Astrocyte of the hippocampus (primary cell): Measurements from ENCODE around the gene SCOC.

Source experiments
- DNase-seq: peaks from one replicate; pipeline ENCODE4 v3.0.0; 2011; ENCODE audit warnings: low read depth, low spot score

SCOC gene

DNA sequence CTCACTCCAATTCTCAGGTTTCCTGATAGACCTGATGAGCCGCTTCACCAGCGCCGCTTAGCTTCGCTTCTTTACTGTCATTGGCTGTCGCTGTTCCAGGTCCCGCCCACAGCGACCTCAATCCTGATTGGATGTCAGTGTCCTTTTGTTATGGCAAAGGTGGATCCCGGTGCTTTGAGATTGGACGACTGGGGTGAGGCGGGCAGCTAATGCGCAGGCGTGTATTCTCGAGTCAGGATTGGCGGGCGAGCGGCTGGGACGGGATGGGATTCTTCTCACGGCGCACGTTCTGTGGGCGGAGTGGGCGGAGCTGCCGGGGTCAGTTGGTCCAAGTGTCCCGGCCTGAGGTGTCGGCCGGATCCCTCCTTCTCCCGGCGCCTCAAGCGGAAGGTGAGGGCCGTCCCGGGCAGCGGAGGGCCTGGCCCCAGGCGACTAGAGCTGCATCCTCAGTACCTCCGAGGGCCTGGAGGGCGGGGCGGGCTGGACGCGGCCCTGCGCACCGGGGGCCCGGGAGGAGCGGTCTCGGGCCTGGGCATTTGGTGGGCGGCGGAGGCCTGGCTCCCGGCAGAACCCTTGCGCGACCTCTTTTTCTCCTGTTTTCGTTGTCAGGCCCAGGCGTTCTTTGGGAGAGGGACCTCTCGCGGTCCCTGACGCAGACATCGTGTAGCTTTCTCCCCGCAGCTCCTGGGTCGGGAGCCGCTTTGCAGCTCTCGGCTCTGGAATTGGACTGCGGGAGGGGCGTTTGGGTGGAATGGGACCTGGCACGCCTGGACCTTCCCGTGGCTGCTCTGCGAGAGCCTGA is at the start of gene SCOC:
Gene SCOC (plus strand): TSS at position 319 of the 802 bp plus-strand sequence. CDS start 5,525 bp downstream, outside the sequence.
- peak; percentile 100 for DNase-seq

DNA sequence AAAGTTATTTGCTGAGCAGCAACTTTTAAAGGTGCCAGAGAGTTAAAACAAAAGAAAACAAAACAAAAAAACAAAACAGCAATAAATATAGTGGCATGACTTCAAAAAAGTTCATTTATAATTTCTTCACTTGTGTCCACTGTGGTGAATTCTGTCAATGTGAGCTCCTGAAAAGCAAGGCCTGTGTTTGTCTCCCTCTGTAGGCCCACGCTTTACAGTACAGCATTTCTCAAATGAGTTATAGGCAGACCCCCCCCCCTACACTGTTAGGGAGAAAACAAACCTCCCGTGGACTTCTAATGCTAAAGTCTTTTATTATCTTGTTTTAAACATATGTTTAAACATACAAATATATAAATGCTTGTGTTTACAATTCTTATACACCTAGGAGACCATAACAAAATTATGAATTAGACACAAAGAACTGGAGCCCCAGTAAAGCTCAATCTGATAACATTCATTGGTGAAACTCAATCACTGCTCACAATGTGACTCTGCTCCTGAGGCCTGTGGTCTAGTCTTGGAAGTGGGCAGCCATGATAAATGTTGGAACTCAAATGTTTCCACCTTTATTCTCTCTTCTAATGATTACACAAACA is 47.0 kb upstream of the SCOC start:
- peak; percentile 66 for DNase-seq

DNA sequence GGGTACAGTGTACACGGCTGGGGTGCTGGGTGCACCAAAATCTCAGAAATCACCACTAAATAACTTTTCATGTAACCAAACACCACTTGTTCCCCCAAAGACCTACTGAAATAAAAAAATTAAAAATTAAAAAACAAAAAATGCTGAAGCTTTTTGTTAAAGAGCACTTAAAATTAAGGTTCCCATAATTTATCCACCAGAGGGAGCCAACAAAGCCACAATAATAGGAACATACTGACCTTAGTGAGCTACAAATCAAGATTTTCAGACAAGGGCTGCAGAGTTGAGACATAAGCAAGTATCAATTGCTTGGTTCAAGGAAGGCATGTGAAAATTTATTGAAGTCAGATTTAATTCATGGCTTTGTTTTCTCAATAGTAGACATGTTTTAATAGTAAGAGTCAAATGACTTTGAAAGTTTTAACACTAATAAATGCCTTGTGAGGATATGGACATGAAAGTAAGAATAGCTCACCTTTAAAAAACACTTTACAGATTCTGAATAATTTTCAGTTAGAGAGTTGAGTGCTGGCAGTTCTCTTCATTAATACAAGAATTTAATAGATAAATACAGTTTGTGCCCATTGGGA is 43.0 kb upstream of the SCOC start:
- peak; percentile 53 for DNase-seq

DNA sequence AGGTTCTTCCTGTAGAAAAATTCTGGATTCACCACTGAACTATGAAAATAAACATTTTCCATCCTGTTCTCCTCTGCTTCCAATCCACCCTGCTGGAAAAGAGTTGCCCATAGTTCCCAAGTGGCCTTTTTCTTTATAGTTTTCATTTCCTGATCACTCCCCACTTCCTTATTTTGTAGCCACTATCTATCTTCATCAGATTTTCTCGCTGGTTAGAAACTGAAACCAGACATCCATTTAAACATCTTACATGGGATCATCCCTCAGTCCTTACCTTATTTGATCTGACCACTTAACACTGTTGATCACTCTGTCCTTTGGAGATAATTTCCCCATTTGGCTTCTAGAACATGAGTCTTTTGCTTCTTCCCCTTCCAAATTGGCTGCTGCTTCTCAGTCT is 42.2 kb upstream of the SCOC start:
- DNase-seq: no peak

DNA sequence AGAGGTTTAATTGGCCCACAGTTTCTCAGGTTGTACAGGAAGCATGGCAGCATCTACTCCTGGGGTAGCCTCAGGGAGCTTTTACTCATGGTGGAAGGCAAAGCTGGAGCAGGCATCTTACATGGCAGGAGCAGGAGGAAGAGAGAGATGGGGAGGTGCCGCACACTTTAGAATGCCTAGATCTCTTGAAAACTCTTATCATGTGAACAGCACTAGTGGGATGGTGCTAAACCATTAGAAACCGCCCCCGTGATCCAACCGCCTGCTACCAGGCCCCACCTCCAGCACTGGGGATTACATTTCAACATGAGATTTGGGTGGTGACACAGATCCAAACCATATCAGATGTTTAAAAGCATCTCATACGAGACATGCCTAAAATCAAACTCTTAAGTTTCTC is 41.6 kb upstream of the SCOC start:
- no peak for DNase-seq

DNA sequence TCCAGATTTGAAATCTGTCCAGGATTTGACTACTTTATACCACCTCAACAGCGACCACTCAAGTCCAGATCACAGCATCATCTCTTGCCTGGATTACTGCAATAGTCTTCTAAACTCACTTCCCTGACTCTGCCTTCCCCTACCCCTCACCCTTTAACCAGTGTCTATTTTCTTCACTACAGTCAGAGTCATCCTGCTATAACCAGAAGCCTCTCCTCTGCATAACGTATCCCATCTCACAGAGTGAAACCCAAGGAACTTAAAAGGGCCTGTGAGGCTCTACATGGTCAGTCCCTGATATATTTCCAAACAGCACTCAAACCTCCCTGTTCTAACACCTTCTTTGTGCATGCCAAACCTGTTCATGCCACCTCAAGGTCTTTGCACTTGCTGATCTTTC is 40.7 kb upstream of the SCOC start:
- no peak for DNase-seq

DNA sequence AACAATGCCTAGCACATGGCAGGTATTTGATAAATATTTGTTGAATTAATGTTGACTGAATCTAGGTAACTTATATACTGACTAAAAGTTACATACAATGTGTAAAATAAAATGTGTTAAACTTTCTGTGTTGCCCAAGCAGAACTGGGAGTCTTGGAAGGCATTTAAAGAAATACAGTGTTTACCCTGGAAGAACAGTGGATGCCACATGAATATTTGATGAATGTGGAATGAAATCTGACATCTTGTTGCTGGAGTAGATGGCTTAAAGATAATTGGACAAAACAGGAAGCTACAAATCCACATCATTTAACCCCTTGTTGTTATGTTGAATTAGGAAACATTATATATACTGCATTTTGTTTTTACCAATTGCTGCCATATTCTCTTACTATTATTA is 39.9 kb upstream of the SCOC start:
- DNase-seq: no peak

DNA sequence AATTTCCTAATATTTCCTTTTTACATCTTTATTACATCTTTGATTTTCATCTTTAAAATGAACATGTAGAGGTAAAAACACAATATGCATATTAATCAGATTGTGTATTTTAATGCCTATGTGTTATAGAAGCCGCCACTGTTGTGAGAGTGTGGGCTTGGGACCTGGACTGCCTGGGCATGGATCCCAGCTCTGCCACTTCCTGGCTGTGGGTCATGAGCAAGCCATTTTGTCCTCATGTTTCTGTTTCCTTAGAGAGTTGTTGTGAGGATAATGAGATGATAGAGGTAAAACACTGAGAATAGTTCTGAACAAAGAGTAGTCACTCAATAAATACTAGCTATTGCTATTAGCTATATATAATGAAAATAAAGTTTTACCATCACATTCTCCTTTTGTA is 38.4 kb upstream of the SCOC start:
- peak; percentile 63 for DNase-seq

DNA sequence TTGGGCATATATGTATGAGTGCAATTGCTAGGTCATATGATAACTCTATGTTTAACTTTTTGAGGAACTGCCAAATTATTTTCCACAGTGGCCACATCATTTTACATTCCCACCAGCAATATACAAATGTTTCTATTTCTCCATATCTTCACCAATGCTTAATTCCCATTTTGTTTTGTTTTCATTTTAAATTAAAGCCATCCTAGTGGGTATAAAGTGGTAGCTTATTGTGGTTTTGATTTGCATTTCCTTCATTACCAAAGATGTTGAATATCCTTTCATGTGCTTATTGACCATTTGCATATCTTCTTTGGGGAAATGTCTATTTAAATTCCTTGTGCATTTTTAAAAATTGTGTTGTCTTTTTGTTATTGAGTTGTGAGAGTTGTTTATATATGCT is 36.7 kb upstream of the SCOC start:
- no peak for DNase-seq

DNA sequence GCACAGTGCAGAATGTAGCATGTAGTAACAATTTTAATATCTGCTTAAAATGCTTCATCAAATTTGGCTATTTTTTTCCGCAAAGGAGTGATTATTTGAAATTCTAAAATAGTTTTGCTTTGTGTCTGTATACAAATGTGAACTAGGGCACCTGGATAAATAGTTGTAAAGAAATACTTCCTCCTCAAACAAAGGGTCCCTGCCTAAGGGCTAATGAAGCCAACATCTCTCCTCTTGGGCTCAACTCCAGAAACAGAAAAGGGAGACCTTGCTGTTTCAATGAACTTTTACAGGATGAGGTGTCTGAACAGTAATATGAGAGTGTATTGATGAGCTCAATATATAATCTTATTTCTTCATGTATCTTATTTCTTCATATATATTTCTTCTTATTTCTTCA is 30.8 kb upstream of the SCOC start:
- no peak for DNase-seq

DNA sequence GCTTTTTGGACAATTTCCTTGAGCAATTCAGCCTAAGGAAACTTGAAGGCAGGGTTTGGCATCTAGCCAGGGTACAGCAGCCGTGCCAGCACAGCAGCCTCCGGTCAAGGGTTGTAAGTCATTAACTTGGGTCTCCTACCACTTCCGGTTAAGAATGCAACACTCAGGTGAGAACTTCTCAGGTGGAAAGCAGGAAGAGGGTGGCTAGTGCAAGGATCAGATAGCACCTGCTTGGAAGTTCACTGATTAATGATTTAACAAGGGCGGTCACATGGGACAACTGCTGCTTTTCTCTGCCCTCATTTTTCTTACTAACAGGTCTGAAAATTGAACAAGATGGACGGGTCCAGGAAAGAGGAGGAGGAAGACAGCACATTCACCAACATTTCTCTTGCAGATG is 30.1 kb upstream of the SCOC start:
- peak; percentile 34 for DNase-seq

DNA sequence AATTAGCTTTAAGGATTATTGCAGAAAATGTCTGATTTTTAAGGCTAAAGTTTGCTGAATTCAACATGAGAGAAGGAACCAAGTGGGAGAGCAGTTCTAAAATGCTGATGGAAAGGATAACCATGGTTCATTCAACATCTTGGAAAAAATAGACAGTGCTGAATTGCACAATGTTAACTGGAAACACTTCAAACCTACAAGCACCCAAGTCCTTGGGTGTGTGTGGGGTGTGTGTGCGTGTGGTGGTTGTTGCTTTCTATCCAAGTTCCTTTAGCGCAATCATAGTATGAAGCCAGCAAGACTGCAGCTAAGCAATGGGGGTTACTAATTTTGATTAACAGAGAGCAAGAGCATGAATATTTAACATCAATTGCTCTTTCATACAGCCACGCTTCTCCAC is 29.3 kb upstream of the SCOC start:
- peak; percentile 13 for DNase-seq

DNA sequence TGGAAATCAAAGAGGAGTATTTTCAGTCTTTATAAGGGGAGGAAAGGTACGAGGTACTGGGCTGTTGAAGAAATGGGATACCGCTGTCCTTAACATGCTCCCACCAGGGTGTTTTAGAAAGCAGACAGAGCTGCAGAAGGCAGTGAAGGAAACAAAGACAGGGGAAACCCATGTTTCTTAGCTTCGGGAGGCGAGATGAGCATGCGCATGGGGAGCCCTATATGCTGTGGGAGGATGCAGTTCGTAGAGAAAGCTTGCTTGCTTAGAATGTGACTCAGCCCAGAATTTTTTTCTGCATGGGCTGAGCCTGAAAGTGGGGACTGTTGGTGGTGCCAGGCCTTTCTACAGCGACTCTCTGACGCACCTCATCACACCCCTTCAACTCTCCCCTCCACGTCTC is 28.8 kb upstream of the SCOC start:
- DNase-seq: peak; percentile 56

DNA sequence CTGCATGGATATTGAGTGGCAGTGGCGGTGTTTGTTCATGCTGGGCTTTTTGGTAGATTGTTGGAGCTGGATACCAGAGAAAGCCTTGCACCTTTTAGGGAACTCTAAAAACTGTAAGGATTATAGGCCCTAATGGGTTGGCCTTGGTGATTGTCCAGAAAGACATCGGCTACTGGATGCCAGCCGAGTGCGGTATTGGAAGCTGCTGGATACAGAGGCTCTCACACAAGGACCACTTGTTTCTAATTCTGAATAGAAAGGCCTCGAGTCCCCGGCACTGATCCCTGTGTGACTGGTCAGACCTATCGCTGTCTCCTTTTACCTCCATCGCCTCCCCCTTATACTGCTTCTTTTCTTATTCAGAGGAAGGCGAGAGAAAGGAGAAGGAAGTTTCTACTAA is 27.3 kb upstream of the SCOC start:
- no peak for DNase-seq

DNA sequence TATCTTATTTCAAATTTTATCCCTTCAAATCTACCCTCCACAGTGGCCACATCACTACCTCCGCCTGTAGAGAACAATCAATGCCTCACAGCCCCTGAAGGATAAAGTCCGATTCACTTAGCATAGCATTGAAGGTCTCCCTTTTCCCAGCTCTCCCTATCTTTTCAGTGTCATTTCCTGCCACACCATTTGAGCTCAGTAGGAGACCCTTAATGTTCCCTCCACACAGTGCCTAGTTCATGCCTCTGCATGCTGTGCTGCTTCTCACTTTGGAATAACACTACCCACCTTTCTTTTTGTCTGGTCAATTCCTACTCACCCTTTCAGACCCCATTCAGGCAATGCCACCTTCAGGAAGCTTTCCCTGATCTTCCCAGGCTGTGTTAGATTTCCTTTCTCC is 23.6 kb upstream of the SCOC start:
- DNase-seq: no peak

DNA sequence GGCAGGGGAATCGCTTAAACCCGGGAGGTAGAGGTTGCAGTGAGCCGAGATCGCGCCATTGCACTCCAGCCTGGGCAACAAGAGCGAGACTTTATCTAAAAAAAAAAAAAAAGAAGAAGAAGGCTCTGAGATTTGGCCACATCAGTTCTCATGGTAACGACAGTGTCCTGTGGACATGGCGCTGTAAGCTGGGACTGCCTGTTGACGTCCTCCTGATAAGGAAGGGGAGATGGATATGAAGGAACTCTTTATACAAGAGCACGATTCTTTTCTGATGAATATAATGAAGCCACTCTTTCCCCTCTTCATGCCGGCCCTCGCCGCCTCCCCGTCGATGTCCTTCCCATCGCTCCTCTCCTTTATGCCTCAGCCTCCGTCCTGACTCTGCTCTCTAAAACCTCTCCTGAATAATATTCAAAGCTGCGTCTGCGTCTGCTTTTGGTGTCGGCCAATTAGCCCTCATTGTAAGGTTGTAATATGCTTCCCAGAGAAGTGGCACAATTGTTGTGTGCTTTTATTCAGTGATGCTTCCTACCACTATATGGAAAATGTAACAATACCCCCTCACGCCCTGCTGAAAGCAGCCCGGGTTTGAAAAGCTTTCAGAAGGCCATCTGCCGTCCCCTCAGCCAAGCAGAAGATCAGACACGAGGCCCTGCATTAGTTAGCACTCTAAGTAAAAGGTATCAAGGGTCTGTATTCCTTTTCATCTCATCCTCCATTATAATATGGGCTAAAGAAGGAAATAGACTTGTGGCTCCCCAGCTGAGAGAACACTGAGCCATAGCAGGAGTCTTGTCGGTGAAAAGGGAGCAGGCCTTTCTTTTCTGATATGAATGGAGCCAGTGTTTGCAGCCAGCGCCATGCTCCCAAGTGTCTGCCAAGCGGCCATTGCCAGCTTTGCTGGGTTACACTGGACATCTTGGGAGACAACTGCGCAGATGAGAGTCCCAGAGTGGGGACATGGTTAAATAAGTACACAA is 22.1 kb upstream of the SCOC start:
- DNase-seq: no peak

DNA sequence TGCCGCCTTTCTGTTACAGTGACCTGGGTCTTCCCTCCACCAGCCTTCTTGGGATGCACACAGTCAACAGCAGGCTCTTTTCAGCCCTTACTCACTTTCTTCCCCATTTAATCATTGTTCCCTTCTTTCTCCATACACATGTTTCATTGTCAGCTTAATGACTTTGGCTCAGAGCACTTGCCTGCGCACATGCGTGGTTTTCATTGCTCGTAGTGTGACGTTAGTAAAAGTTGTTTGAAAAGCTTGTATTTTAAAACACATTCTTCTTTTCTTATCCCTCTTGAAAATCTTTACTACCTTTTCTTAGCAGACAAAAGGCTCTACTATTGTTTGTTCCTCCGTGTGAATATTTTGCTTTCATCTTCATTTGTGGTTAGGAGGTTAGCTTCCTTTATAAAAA is 19.7 kb upstream of the SCOC start:
- DNase-seq: no peak

DNA sequence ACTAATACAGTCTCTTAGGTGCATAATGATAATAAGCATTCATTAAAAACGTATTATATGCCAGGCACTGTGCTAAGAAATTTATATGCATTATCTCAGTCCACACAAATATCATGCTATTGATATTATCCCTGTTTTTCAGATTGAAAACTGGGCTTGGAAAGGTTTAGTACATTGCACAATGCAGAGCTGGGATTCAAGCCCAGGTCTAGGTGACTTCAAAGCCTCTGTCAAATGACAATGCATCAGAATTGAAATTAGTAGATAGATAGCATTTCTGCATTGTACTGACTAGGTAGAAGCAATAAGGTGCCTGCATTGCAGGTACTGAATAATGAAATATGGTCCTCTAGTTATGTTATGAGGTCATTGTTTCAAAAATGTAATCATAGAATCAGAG is 18.2 kb upstream of the SCOC start:
- no peak for DNase-seq

DNA sequence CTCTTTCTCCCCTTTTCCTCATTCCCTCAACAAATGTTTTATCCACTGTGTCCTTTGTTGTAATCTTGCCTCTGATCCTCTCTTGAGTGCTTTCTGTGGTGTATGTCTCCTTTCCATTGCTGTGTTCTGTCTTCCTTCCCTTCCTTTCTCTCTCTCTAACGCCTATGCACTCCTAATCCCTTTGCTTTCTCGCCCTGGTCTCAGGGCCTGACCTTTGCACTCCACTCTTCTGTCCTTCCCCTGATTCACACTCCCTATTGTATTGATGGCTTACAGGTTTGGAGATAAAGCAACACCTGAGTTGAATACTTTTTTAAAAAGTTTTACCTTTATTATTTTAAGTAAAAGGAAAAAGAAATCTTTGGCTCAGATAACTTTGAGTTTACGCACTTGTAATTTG is 15.6 kb upstream of the SCOC start:
- no peak for DNase-seq

DNA sequence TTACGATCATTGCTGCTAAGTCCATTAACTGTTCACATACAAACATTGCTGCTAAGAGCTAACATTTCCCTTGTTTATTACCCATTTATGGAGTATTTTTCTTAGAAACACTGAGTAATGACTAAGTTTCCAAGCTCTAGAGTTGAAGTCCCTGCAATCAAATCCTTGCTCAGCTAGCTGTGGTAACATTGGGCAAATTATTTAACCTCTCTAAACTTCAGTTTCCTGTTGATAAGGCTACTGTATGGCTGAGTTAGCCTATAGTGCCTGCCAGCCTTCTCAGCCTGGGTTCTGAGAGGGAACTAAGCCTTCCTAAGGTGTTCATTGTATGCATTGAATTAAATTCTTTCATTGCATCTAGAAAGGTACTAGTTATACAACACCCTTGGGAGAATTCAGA is 15.2 kb upstream of the SCOC start:
- no peak for DNase-seq

DNA sequence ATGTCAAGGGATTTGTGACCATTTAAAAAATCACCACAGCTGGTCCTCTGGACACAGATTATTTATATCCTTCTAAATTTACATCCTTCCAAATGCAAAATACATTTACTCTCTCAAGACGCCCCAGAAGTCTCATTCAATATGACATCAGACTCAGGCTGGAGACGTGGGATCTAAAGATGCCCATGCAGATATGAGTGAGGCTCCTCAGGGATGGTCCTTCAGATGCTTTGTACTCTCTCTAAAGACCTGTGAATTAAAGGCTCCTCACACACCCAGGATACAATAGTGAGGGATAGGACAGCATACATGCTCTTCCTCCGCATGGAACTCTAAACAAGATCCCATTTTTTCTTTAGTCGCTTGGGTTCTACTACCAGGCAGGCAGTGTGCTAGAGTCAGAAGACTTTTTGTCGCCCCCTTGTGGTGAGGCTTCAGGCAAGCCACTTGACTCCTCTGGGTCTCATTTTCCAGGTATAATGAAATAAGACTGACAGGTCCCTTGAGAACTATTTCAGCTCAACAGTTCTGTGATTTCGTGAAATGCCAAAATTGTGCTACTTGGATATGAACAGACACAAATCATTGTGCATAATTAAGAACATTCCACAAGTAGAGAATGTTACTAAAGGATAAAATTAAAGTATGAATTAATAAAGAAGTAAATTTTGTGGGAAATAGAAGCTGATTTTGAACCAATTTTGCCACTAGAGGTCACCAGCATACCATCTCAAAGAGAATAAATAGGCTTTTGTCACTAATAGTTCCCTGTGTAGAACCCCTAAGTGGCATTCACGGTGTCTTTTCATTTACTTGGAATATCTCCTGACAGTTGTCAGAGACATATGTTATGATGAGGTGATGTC is 13.7 kb upstream of the SCOC start:
- DNase-seq: peak; percentile 88
